AG08395 (cell line): ENCODE results near the gene SPEG.

Experiments used
- DNase-seq: peaks from one replicate; pipeline ENCODE4 v3.0.0; 2012; ENCODE audit warnings: mixed read lengths, low spot score

Gene SPEG

GRCh38 chr2:219425238-219426067 lies 9.2 kb upstream of the SPEG start:
- DNase-seq = no peak

- DNase-seq = no peak
Observed at GRCh38 chr2:219426068-219426443, 8.6 kb upstream of the SPEG start.

- no peak for DNase-seq
Observed at GRCh38 chr2:219426534-219427136, 8.0 kb upstream of the SPEG start.

- DNase-seq = no peak
Observed at GRCh38 chr2:219428469-219428868, 6.2 kb upstream of the SPEG start.

- no peak for DNase-seq
Observed at GRCh38 chr2:219429958-219430606, 4.6 kb upstream of the SPEG start.

- peak; percentile 65 for DNase-seq
Observed at GRCh38 chr2:219430633-219431615, 3.7 kb upstream of the SPEG start.

- peak; percentile 42 for DNase-seq
Observed at GRCh38 chr2:219433666-219434467, 776 bp upstream of the SPEG start.

GRCh38 chr2:219434468-219434717 lies 250 bp upstream of the SPEG start:
- no peak for DNase-seq

- no peak for DNase-seq
Observed at GRCh38 chr2:219435701-219436100, 1.1 kb downstream of the SPEG start.

- no peak for DNase-seq
Observed at GRCh38 chr2:219436491-219436890, 1.8 kb downstream of the SPEG start.

- DNase-seq = no peak
Observed at GRCh38 chr2:219437141-219437540, 2.5 kb downstream of the SPEG start.

- DNase-seq = no peak
Observed at GRCh38 chr2:219437690-219438206, 3.1 kb downstream of the SPEG start.

- no peak for DNase-seq
Observed at GRCh38 chr2:219438453-219438852, 3.8 kb downstream of the SPEG start.

- no peak for DNase-seq
Observed at GRCh38 chr2:219439506-219439905, 4.9 kb downstream of the SPEG start.

GRCh38 chr2:219440388-219441256 lies 6.0 kb downstream of the SPEG start:
- DNase-seq = peak; percentile 35

- peak; percentile 79 for DNase-seq
Observed at GRCh38 chr2:219441451-219442255, 7.0 kb downstream of the SPEG start.

GRCh38 chr2:219442256-219443015 lies 7.8 kb downstream of the SPEG start:
- no peak for DNase-seq

GRCh38 chr2:219443016-219443696 lies 8.5 kb downstream of the SPEG start:
- DNase-seq = no peak
